Germinal center (tissue), 1 donor: ENCODE data around the gene DHCR7.

Source experiments
- DNase-seq: peaks from one replicate; pipeline ENCODE4 v3.0.0; 2012; ENCODE audit warnings: mixed read lengths, low spot score

DHCR7 gene

GRCh38 chr11:71448257-71449171 is at the start of gene DHCR7:
Gene DHCR7 (minus strand): TSS chr11:71448393. CDS start chr11:71444952, 3,441 bp downstream.
- DNase-seq: peak; percentile 98

- no peak for DNase-seq
These were observed 48.2 kb upstream of the DHCR7 start for GRCh38 chr11:71496421-71496820.

- DNase-seq: no peak
These were observed 47.4 kb upstream of the DHCR7 start for GRCh38 chr11:71495286-71496230.

- DNase-seq: no peak
These were observed 43.7 kb upstream of the DHCR7 start for GRCh38 chr11:71491940-71492339.

GRCh38 chr11:71491531-71491930 is 43.3 kb upstream of the DHCR7 start:
- DNase-seq: no peak

GRCh38 chr11:71490731-71491390 is 42.7 kb upstream of the DHCR7 start:
- DNase-seq: no peak

GRCh38 chr11:71490044-71490730 is 42.0 kb upstream of the DHCR7 start:
- no peak for DNase-seq

GRCh38 chr11:71489311-71490043 is 41.3 kb upstream of the DHCR7 start:
- DNase-seq: no peak

- no peak for DNase-seq
These were observed 40.6 kb upstream of the DHCR7 start for GRCh38 chr11:71488681-71489270.

GRCh38 chr11:71486320-71486719 is 38.1 kb upstream of the DHCR7 start:
- no peak for DNase-seq

GRCh38 chr11:71485466-71485865 is 37.3 kb upstream of the DHCR7 start:
- DNase-seq: no peak

- DNase-seq: no peak
These were observed 36.8 kb upstream of the DHCR7 start for GRCh38 chr11:71485063-71485399.

GRCh38 chr11:71484248-71485062 is 36.3 kb upstream of the DHCR7 start:
- no peak for DNase-seq

- DNase-seq: no peak
These were observed 35.5 kb upstream of the DHCR7 start for GRCh38 chr11:71483692-71484091.

- no peak for DNase-seq
These were observed 34.7 kb upstream of the DHCR7 start for GRCh38 chr11:71482746-71483364.

- no peak for DNase-seq
These were observed 34.0 kb upstream of the DHCR7 start for GRCh38 chr11:71482216-71482615.

- DNase-seq: no peak
These were observed 33.1 kb upstream of the DHCR7 start for GRCh38 chr11:71481101-71481960.

- DNase-seq: no peak
These were observed 30.3 kb upstream of the DHCR7 start for GRCh38 chr11:71478528-71478840.
